H4 (cell line): ENCODE results near the gene SERPINF2. TPM values are rescaled to one million over a fixed set of nuclear protein-coding genes. Genes with fewer than 3 reads are reported as not detected.
"Not testable (repeated sequence)": the region's sequence is repeated elsewhere in the genome, so short reads cannot be mapped to it uniquely, and the experiment has no call there.

Experiments
- DNase-seq: peaks from one replicate; pipeline ENCODE4 v3.0.0-alpha.2; 2015; ENCODE audit warnings: low spot score
- total RNA-seq: library from RNA; depleted of rRNA; stranded (reverse); fragments of >200 nt; shearing (Covaris generic); gene quantifications from 2 replicates; pipeline ENCODE4 v1.2.3, GENCODE V29; 2014

SERPINF2 gene
- total RNA-seq, 1 experiment from 2014 or later, result not detected

- DNase-seq, result no peak
These were observed 7.3 kb upstream of the SERPINF2 start for GRCh38 chr17:1735418-1735817.

- no peak for DNase-seq
These were observed 6.8 kb upstream of the SERPINF2 start for GRCh38 chr17:1735834-1736347.

- DNase-seq, result no peak
These were observed 6.1 kb upstream of the SERPINF2 start for GRCh38 chr17:1736348-1737281.

GRCh38 chr17:1737531-1738291 lies 5.0 kb upstream of the SERPINF2 start:
- DNase-seq, result no peak

GRCh38 chr17:1741899-1742298 lies 772 bp upstream of the SERPINF2 start:
- DNase-seq, result not testable (repeated sequence)

- DNase-seq, result no peak
These were observed 393 bp downstream of the SERPINF2 start for GRCh38 chr17:1743088-1743439.

GRCh38 chr17:1744551-1745512 lies 2.2 kb downstream of the SERPINF2 start:
- DNase-seq, result no peak

GRCh38 chr17:1745513-1746020 lies 2.9 kb downstream of the SERPINF2 start:
- no peak for DNase-seq

GRCh38 chr17:1746975-1747543 lies 4.4 kb downstream of the SERPINF2 start:
- DNase-seq, result no peak

- DNase-seq, result no peak
These were observed 8.0 kb downstream of the SERPINF2 start for GRCh38 chr17:1750628-1751027.

GRCh38 chr17:1752425-1753262 lies 10.0 kb downstream of the SERPINF2 start:
- no peak for DNase-seq

- no peak for DNase-seq
These were observed 11.2 kb downstream of the SERPINF2 start for GRCh38 chr17:1753767-1754429.

- DNase-seq, result no peak
These were observed 11.9 kb downstream of the SERPINF2 start for GRCh38 chr17:1754430-1755112.

- no peak for DNase-seq
These were observed 12.7 kb downstream of the SERPINF2 start for GRCh38 chr17:1755252-1755826.

GRCh38 chr17:1755827-1756262 lies 13.2 kb downstream of the SERPINF2 start:
- DNase-seq, result no peak

GRCh38 chr17:1758807-1759206 lies 16.1 kb downstream of the SERPINF2 start:
- no peak for DNase-seq

- no peak for DNase-seq
These were observed 16.9 kb downstream of the SERPINF2 start for GRCh38 chr17:1759529-1759928.

GRCh38 chr17:1762233-1762900 lies 19.7 kb downstream of the SERPINF2 start:
- DNase-seq, result no peak
